HG03060 (cell line): ENCODE measurements around the gene RAB4B.
"Not testable (repeated sequence)": the region's sequence is repeated elsewhere in the genome, so short reads cannot be mapped to it uniquely, and the experiment has no call there.

ENCODE experiments used
- ATAC-seq: cut with Tn5 transposase; IDR thresholded peaks from one replicate; pipeline ENCODE4 v1.9.1; 2021; ENCODE audit warnings: low read depth, moderate number of reproducible peaks; ENCODE audit not compliant: unreplicated experiment

RAB4B gene

DNA sequence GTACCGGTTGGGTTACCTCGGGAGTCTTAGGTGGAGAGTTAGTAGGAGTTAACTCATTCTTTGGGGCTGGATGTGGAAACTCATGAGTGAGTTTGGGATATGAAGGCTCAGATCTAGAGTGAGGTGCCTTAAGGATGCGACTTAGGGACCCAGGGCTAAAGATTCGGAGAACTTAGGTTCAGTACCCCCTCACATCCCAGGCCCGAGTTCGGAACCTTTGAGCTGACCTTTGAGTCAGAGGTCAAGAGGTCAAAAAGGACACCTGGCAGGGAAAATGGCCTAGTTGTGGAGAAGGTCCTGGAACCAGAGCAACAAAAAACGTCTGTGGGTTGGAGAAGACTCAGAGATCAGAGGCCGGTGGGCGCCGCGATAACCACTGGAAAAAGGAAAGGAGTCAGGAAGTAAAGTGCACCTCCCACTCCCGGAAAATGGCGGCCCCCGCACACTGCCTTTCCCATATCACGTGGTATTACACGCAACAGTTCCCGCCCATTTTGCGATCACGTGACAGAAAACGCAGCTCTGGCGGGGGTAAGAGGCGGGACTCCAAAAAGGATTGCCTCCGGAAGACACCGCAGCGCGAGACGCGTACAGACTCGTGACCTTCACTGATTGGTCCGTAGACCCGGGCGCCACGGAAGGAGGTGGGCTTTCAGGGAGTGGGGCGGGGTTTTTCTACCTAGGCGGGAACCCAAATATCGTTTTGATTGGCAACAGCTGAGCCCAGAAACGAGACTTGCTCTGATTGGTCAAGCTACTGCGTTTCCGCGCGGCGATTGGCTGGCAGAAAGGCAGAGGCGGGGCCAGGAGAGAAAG, 27.8 kb upstream of the RAB4B start, which contains the start of gene ACTMAP:
Gene ACTMAP (minus strand): TSS at position 420 of the 816 bp plus-strand sequence. CDS start 674 bp downstream, outside the sequence.
- ATAC-seq: peak; percentile 61

DNA sequence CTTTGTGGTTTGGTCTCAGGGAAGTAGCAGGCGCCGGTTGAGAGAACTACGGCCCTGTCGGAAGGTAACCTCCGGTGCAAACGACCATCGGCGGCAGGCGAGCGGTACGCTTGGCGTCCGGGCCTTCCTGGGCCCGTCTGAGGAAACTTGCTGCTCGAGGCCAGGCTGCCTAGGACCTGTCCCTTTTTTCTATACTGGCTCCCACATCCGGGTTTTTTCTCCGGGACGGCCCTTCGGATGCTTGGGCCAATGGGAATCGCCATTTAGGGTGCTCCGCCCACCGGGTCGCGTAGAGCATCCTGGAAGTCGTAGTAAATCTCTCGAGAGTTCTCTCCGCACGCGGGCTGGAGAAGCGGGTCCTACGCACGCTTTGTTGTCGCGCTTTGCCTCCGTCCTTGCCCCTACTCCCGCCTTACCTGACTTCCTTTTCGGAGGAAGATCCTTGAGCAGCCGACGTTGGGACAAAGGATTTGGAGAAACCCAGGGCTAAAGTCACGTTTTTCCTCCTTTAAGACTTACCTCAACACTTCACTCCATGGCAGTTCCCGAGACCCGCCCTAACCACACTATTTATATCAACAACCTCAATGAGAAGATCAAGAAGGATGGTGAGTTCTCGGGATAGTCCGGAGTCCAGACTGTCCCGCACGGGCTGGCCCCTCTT, 27.0 kb upstream of the RAB4B start, which contains the start of gene SNRPA:
Gene SNRPA (plus strand): TSS at position 330 of the 664 bp plus-strand sequence. CDS start 206 bp downstream, at position 536.
- ATAC-seq: peak; percentile 40

DNA sequence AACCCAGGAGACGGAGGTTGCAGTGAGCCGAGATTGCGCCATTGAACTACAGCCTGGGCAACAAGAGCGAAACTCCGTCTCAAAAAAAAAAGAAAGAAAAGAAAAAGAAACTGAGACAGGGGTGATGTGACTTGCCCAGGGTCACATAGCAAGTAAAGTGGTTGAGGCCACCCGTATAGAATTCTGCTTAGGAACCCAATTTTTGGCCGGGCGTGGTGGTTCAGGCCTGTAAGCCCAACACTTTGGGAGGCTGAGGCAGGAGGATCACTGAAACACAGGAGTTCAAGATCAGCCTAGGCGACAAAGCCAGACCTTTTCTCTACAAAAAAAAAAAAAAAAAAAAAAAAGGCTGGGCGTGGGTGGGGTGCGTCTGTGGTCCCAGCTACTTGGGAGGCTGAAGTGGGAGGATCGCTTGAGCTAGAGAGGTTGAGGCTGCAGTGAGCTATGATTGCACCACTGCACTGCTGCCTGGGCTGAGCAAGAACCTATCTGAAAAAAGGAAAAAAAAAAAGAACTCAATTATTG, 25.7 kb upstream of the RAB4B start:
- ATAC-seq: no peak

DNA sequence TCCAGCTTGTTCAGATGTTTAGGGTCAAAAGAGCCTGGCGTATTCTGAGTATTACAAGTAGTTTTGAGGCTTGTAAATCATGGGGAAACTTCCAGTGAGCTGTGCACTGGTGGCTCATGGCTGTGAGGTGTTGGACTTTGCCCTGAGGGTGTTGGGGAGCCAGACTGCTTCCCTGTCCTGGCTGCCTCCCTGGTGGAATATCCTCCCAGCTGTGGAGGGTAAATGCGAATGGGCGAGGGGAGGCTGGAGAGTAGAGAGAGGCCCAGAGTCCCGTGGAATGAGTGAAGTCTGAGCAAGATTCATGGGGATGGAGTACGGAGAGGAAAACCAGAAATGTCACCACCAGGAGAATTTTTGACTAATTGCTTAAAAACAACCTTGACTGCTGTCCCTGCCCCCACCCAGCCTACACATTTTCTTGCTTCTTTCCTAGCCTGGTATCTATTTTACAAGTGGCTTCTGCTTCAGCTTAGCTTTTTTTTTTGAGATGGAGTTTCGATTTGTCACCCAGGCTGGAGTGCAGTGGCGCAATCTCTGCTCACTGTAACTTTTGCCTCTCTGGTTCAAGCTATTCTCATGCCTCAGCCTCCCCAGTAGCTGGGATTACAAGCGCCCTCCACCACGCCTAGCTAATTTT, 23.3 kb upstream of the RAB4B start:
- no peak for ATAC-seq

DNA sequence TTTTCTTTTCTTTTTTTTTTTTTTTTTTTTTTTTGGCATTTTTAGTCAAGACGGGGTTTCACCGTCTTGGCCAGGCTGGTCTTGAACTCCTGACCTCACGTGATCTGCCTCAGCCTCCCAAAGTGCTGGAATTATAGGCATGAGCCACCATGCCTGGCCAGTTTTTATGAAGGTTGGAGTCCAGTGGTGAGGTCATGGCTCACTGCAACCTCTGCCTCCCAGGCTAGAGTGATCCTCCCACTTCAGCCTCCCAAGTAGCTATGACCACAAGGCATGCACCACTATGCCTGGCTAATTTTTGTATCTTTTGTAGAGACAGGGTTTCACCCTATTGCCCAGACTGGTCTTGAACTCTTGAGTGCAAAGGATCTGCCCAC, 22.8 kb upstream of the RAB4B start:
- ATAC-seq: no peak

DNA sequence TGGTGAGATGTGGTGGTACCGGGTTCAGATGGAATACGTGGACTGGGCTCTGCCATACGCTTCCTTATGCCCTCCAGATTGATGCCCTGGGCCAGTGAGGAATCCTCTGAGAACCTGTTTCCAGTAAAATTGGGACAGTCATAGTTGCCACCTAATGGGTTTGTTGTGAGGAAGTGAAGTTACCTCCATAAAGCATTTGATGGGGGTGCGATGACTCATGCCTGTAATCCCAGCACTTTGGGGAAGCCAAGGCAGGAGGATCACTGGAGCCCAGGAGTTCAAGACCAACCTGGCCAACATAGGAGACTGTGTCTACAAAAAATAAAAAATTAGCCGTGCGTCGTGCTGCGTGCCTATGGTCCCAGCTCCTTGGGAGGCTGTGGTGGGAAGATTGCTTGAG, 22.3 kb upstream of the RAB4B start:
- no peak for ATAC-seq

DNA sequence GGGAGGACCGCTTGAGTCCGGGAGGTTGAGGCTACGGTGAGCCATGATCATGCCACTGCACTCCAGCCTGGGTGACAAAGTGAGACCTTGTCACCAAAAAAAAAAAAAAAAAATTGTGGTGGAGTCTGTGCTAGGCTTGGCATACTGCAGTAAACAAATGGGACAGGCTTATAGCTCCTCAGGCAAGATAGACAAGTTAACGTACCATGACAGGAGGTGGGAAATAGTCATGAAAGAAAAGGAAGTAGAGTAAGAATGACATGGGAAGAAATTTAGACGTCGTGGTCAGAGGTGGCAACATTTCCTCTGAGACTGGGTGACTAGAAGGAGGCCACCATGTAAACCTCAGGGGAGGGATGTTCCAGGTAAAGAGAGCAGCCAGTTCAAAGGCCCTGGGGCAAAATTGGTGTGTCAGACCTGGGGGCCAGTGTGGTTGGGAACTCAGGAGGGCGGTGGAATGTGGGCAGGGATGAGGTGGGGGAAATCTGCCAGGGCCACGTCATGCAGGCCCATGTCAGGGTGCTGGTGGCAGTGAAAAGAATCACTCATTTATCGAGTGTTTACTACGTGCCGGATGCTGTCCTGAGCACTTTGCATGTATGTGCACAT, 21.4 kb upstream of the RAB4B start:
- no peak for ATAC-seq

DNA sequence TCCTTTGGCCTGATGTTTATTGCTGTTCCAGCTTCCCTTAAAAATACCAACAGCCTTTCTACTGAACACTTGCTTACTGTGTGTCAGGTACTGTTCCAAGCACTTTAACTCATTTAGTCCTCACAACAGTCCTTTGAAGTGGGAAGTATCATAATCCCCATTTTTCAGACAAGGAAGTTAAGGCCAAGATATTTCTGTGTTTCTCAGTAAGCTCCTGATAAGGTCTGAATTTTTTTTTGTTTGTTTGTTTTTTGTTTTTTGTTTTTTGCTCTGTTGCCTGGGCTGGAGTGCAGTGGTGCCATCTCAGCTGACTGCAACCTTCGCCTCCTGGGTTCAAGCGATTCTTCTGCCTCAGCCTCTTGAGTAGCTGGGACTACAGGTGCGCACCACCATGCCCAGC, 19.6 kb upstream of the RAB4B start:
- no peak for ATAC-seq

DNA sequence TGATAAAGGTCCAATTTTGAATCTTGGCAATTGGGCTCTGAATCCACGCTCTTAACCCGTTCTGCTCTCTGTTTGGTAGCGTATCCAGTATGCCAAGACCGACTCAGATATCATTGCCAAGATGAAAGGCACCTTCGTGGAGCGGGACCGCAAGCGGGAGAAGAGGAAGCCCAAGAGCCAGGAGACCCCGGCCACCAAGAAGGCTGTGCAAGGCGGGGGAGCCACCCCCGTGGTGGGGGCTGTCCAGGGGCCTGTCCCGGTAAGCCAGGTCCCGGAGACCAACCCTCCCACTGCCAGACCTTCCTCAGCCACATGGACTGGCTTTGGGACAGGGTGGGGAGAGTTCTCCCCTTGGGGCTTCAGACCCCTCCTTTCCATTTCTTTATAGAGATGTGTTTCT, 18.7 kb upstream of the RAB4B start:
- no peak for ATAC-seq

DNA sequence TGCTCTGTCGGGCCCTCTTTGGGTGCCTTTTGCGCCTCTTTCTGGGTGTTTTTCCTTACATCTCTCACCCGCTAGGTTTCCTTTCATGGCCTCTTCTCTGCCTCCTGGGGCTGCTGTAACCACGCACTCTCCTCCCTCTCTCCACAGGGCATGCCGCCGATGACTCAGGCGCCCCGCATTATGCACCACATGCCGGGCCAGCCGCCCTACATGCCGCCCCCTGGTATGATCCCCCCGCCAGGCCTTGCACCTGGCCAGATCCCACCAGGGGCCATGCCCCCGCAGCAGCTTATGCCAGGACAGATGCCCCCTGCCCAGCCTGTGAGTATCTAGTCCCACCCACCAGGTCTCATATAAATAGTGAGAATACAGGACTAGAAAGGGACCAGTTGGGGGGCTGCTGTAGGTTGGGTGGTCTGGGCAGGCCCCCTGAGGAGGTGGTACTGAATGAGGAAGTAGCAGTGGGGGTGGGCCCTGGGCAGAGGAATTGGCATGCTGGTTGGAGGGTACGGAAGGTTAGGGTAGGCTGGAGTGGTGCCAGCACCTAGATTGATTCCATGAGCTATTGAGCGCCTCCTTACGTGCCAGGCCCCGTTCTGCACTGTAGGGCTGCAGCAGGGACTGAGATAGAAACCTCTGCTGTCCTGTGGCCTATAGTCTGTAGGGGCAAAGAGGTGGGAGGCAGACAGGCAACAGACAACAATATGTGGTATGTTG, 15.1 kb upstream of the RAB4B start:
- ATAC-seq: no peak

DNA sequence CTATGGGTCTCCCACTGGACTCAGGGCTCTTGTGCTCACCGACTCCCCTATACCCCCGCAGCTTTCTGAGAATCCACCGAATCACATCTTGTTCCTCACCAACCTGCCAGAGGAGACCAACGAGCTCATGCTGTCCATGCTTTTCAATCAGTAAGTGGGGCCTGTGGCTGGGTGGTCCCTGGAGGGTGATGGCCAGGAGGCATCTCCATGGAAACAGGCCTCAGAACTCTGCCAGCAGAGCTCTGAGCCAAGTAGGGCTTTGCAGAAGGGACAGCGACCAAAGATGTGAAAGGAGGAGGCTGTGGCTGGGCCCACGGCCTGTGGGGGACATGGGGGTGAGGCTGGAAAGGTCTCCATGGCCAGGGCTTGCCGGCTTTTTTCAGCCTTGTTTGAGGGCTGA, 14.5 kb upstream of the RAB4B start:
- no peak for ATAC-seq

DNA sequence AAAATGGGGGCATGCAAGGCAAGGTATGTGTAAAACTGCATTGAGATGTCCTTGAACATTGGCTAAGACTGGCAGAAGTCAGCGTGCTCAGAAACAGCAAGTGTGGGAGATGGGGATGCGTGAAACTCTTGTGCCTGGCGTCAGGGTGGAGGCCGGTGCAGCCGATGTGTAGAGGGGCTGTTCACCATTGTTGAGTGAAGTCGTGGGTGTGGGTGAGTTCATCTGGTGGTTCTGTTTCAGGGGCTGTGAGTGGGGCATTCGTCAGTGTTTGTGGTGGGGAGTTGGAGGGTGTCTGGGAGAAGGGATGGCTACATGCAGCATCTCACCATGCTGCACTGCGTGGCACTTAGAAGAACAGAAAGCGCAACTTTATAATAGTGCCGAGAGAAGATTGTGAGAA, 14.1 kb upstream of the RAB4B start:
- no peak for ATAC-seq

DNA sequence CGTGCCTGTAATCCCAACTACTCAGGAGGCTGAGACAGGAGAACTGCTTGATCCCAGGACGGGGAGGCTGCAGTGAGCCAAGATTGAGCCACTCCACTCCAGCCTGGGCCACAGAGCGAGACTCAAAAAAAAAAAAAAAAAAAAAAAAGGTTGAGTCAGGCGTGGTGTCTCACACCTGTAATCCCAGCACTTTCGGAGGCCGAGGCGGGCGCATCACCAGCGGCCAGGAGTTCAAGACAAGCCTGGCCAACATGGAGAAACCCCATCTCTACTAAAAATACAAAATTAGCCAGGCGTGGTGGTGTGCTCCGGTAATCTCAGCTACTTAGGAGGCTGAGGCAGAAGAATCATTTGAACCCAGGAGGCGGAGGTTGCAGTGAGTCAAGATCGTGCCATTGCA, 11.7 kb upstream of the RAB4B start:
- ATAC-seq: not testable (repeated sequence)

DNA sequence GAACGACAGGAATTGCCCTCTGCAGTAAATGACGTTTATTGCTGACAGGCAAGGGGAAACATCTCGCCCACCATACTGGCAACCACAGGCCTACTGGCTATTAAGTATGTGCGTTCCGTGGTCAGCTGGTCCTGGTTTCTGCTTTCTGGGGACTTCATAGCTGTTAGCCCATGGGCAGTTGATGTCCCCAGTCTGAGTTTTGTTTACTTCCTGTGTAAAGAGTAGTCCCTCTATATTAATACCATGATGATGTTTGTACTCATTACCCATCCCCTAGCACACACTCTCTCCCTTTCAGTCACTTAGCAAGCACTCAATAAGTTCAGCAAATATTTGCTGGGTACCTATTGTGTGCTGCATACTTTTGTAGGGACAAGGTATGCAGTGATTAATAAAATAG, 9.2 kb upstream of the RAB4B start:
- ATAC-seq: no peak

DNA sequence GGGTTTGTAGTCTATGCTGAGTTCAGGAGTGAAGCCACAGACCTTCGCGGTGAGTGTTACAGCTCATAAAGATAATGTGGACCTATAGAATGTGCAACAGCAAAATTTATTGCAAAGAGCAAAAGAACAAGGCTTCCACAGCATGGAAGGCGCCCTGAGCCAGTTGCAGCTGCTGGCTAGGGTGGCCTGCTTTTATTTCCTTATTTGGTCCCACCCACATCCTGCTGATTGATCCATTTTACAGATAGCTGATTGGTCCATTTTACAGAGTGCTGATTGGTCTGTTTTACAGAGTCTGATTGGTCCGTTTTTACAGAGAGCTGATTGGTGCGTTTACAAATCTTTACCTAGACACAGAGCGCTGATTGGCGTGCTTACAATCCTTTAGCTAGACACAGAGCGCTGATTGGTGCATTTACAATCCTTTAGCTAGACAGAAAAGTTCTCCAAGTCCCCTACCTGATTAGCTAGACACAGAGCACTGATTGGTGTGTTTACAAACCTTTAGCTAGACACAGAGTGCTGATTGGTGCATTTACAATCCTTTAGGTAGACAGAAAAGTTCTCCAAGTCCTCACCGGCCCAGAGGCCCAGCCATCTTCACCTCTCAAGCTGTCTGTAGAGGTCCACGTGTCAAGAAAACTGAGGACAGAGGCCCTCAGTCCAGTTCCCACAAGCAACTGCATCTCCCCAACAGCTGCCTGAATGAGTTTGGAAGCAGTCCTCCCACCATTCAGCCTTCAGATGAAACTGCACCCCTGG, 6.8 kb upstream of the RAB4B start:
- ATAC-seq: not testable (repeated sequence)

DNA sequence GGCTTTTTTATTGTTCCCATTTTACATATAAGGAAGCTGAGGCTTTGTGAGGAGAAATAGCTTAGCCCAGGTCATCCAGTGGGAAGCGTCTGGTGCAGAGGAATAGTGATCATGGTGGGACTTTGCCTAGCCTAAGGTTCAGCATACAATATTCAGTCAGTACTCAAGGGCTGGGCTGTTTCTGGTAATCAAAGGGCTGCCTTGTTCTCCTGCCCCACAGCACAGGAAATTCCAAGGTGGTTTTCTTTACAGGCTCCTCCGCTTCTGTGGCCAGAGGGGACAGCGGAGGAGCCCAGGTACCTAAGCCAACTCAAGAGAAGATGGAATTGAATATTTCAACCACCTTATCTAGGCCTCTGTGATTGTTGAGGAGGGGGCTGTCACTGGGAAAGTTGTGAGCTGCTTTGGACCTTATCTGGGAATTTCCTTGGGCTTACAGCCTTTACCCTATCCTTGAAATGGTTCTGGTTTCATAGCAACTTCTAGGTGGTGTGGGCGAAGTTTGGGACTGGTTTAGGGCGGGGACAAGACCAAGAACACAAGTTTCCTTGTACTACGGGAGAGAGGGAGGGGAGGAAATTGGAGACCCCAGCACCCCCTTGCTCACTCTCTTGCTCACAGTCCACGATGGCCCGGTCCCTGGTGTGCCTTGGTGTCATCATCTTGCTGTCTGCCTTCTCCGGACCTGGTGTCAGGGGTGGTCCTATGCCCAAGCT, 3.0 kb upstream of the RAB4B start, which contains the start of gene MIA:
Gene MIA (plus strand): TSS at position 606 of the 716 bp plus-strand sequence. CDS start 22 bp downstream, at position 628.
- ATAC-seq: no peak

DNA sequence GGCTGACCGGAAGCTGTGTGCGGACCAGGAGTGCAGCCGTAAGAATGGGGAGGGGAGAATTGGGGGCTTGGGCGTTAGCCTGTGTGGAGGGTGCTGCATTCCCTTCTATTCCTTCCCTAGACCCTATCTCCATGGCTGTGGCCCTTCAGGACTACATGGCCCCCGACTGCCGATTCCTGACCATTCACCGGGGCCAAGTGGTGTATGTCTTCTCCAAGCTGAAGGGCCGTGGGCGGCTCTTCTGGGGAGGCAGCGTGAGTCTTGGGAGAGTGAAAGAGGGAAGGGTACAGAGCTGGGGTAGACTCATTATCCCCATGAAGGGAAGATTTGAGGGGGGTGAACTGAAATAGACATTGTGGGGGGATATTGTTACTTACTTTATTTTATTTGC, 2.4 kb upstream of the RAB4B start:
- no peak for ATAC-seq

DNA sequence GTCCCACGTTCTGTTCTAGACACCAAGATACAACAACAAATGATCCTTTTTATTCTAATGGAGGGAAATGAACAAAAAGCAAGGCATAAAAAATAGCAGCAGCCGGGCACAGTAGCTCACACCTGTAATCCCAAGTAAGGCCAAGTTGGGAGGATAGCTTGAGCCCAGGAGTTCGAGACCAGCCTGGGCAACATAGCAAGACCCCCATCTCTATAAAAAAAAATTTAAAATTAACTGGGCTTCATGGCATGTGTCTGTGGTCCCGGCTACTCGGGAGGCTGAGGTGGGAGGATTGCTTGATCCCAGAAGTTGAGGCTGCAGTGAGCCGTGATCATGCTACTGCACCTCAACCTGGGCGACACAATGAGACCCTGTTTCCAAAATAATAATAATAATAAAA, 1.7 kb upstream of the RAB4B start:
- no peak for ATAC-seq
